PC-9 (cell line): Measurements from ENCODE around the gene WDR72.

Experiments used
- CTCF ChIP-seq: fragments of 200-600 bp; sonication (generic); conservative IDR thresholded peaks from 2 replicates; pipeline ENCODE4 v1.6.1; 2017; ENCODE audit warnings: mixed run types, antibody characterized with exemption, mild to moderate bottlenecking, moderate library complexity
- EZH2 ChIP-seq: fragments of 200-600 bp; sonication (generic); IDR thresholded peaks from 2 replicates; pipeline ENCODE4 v1.8.0; 2017; ENCODE audit warnings: antibody characterized with exemption, low read depth

GRCh38 chr15:53548236-53548635, 211.2 kb downstream of the WDR72 start:
- no peak for TF ChIP-seq CTCF
- no peak for TF ChIP-seq EZH2
